ENCODE data around the gene TCEAL4.

Gene TCEAL4

DNA sequence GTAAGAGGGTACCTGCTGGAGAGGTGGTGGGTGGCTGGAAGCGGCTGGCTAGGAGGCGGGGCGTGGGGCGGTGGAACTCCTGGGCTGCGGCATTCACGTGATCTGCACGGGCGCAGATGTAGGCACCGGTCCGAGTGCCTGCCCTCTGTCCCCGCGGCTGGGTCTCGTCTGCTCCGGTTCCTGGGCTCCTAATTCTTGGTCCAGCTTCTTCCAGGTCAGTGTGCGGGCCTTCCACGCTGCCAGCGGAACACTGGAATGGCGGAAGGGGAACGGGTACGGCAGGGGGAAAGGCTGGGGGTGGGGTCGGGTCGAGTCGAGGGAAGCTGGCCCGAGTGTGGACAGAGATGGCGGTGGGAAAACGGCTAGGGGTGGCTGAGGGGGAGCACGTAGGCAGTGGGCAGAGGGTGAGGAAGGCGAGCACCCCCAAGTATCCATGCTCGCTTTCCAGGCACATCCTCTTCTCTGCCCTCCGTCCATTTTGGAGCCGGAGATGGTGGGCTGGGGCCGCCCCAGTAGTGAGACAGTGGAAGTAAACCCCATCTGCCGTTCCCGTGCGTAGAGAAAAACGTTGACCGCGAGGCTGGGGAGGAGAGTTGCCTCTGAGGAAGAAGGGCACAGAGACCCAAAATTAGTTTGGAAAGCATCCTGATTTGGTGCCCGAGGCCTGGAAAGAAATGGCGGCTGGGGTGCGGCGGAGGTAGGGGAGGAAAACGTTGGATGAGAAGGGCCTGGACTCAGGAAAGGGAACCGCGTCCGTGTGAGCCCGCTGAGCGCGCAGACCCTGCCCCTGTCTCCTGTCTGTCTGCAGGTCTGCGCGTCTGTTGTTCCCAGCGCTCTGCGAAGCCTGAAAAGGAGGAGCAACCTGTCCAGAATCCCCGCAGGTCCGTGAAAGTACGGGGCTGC, at the start of gene TCEAL4:
Gene TCEAL4, plus strand, starts transcription at position 105 of the 903 bp plus-strand sequence. CDS start 1,161 bp downstream, outside the sequence.
- no peak for DNase-seq (ENCODE audit: low read depth)

DNA sequence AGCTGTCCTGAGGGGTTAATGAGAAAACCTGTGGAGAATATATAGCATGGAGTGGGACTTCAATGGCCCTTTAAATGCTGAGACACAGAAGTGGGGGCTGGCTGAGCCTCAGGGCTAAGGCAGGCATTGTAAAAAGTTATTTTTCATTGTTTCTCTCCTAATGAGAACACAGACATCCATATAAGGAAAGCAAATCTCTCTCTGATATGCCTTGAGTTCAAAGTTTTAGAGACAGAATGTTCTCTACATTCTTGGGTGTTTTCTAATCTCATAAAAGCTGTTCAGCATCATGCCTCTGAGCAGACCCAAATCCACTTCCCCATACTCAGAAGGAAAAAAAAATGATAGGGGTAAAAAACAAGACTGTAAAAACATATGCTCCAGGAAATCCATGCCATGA, 49.2 kb upstream of the TCEAL4 start:
- no peak for DNase-seq (ENCODE audit: low read depth)

DNA sequence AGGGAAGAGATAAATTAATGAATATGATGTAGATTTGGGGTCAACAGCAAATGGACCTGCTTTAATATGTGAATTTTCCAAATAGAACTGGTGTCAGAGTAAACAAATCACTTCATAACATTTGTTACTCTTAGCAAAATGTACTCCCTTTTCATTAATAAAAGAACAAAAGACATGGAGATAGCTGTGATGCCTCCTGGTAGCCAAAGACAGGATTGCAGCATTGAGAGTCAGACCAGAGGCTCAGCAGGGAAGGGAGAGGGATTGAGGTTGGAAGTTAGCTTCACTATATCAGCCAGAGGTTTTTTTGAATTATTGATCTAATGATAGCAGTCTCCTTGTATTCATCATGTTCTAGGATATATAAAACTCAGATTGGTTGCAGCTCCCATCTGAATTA, 48.6 kb upstream of the TCEAL4 start:
- no peak for DNase-seq (ENCODE audit: low read depth)

- no peak for DNase-seq (ENCODE audit: low read depth)
Observed at GRCh38 chrX:103537871-103538387, 47.4 kb upstream of the TCEAL4 start.

DNA sequence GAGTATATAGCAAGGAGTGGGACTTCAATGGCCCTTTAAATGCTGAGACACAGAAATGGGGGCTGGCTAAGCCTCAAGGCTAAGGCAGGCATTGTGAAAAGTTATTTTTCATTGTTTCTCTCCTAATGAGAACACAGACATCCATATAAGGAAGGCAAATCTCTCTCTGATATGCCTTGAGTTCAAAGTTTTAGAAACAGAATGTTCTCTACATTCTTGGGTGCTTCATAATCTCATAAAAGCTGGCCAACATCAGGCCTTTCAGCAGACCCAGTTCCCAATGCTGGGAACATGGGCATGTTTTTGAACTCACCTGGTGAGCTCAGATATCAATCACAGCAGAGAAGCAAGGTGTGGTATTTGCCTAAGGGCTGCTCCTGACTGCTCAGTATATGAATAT, 46.6 kb upstream of the TCEAL4 start:
- DNase-seq (ENCODE audit: low read depth), result no peak

GRCh38 chrX:103539695-103540094, 45.6 kb upstream of the TCEAL4 start:
- DNase-seq (ENCODE audit: low read depth), result no peak

DNA sequence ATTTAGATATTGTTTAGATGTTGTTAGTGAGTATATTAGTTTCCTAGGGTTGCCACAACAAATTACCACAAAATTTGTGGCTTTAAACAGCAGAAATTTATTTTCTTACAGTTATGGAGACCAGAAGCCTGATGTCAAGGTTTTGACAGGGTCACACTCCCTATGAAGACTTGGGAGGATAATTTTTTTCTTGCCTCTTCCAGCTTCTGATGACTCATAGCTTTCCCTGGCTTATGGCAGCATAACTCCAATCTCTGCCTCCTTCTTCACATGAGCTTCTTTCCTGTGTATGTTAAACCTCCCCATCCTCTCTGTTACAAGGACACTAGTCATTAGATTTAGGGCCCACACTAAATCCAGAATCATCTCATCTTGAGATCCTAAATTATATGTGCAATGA, 45.2 kb upstream of the TCEAL4 start:
- no peak for DNase-seq (ENCODE audit: low read depth)

DNA sequence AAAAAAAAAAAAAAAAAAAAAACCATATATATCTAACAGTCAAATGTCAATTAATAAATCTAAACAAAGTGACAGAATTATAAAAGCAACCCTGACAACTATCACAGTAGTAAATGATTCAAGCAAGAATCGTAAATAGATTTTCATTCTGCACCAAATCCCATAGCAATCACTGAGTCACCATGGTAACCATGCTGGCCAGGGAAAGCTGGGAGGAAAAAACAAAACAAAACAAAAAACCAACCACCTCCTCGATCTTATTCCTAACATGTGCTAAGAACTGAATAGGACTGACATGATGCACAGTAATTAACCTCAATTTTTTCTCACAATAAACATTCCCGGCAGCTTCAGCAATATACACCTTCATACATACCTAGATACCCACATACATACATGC, 35.4 kb upstream of the TCEAL4 start:
- DNase-seq (ENCODE audit: low read depth), result no peak

GRCh38 chrX:103550415-103551051, 34.8 kb upstream of the TCEAL4 start:
- DNase-seq (ENCODE audit: low read depth), result no peak

GRCh38 chrX:103552236-103552635, 33.1 kb upstream of the TCEAL4 start:
- no peak for DNase-seq (ENCODE audit: low read depth)

GRCh38 chrX:103554687-103555424, 30.5 kb upstream of the TCEAL4 start:
- peak; percentile 16 for DNase-seq (ENCODE audit: low read depth)

GRCh38 chrX:103556963-103557612, 28.2 kb upstream of the TCEAL4 start:
- DNase-seq (ENCODE audit: low read depth), result no peak

DNA sequence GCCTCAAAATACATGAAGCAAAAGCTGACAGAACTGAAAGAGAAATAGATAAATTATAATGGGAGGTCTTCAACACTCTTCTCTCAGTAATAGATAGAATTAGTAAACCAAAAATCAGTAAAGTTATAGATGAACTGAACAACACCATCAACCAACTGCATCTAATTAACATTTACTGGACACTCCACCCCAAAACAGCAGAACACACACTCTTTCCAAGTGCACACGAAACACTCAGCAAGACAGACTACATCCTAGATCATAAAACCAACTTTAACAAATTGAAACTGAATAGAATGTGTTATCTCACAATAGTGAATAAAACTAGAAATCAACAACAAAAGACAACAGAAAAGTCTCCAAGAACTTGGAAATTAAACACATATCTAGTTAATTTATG, 25.1 kb upstream of the TCEAL4 start:
- DNase-seq (ENCODE audit: low read depth), result no peak

DNA sequence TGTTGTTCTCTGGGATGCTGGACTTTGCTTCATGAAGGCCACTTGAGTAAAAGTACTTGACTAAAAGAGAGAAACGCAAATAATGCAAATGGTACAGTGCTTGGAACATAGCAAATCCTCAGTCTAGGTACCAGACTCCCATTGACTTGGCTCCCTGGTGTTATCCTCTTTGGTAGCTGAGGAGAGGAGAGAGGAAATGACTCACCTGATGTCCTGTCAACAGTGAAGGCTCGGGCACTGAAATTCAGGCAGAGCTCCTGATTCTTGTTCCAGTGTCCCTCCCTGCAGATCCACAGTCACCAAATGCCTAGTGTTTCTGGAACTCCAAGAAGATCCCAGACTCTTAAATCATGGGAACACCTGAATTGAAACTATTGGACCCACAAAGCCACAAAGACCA, 22.5 kb upstream of the TCEAL4 start:
- DNase-seq (ENCODE audit: low read depth), result no peak

DNA sequence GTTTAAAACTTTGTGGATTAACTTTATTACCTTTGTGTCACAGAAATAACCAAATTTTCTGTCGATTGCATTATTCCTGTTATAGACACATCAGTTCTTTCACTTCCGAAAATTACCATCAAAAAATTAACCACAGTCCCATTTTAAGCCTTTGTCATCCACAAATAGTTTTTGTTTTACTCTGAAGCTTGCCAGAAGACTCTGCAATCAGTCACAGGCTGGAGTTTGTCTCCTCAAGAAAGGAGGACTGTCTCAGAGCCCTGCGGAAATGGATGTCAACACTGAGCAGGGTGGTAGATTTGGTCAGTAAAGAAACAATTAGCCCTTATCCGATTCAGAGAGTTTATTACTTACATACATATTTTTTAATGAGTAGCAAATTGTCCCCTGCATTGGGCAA, 20.1 kb upstream of the TCEAL4 start:
- no peak for DNase-seq (ENCODE audit: low read depth)

DNA sequence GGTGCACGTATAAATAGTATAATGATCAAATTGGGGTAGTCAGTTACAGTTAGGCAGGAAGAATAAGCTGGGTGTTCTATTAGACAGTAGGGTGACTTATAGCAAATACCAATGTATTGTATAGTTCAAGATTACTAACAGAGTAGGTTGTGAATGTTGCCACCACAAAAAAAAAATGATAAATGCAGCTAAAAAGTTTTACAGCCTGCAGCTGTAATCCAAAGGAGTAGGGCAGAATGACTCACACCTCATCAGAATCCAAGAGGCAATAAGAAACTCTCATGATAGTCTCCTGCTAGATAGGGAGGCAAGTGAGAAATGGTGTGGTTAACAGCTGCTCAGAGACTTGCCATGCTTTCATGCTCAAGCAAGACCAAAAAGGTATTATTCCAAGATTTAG, 19.6 kb upstream of the TCEAL4 start:
- DNase-seq (ENCODE audit: low read depth), result no peak

- no peak for DNase-seq (ENCODE audit: low read depth)
Observed at GRCh38 chrX:103571121-103571520, 14.2 kb upstream of the TCEAL4 start.

DNA sequence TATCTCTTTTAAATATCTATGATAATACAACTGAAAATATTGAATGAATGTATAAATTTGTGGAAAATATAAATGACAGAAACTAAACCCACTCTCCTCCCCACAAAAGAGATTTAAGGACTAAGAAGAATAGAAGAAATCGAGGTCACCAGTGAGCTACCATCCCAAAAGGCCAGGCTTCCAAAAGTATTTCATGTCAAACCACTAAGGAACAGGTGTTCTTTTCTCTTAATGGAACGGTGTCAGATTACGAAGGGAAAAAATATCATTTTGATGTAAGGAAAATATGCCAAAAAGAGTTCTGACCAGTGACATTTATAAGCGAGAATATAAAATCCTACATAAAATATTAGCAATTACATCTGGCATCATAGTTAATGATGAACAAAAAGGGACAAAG, 13.6 kb upstream of the TCEAL4 start:
- no peak for DNase-seq (ENCODE audit: low read depth)

GRCh38 chrX:103573202-103573601, 12.1 kb upstream of the TCEAL4 start:
- no peak for DNase-seq (ENCODE audit: low read depth)

GRCh38 chrX:103584596-103584995, 719 bp upstream of the TCEAL4 start:
- DNase-seq (ENCODE audit: low read depth), result no peak

DNA sequence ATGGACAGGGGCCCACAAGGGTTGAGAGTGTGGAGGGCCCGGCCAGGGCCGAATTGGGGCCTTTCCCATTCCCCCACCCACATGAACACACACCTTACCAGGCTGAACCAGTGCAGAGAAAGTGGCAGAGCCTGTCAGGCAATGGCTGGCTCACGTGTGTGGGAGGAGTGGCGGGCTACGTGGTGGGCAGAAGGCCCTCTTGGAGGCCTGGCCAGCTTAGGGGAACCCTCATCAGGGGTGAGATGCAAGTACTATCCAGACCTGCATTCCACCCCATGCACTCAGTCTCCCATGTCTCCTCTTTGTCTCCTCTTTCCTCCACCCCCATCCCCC, 965 bp downstream of the TCEAL4 start:
- no peak for DNase-seq (ENCODE audit: low read depth)

- no peak for DNase-seq (ENCODE audit: low read depth)
Observed at GRCh38 chrX:103586659-103587058, 1.3 kb downstream of the TCEAL4 start.
